ENCODE measurements around the gene CRLF2.
A peak's percentile ranks its signal among the peaks of the same experiment; 100 is the strongest.
"Not testable (repeated sequence)": the region's sequence is repeated elsewhere in the genome, so short reads cannot be mapped to it uniquely, and the experiment has no call there.

Gene CRLF2

GRCh38 chrX:1178580-1179057 is 33.8 kb downstream of the CRLF2 start:
- Histone ChIP-seq H3K36me3 (ENCODE audit: control insufficient read depth, insufficient read depth, low read length, severe bottlenecking) (no peaks in the 10 kb centered on the region), H3K4me1 (ENCODE audit: control insufficient read depth, insufficient read depth, low read length) (peaks cover 5% of the 10 kb centered on the region), H3K9ac (ENCODE audit: low read length) (no peak overlapping the region), H3K27me3 (replicated peaks; ENCODE audit: control insufficient read depth, insufficient read depth, low read length) (no peaks in the 10 kb centered on the region), H3K4me3 (ENCODE audit: low read length) (peak overlapping the region; percentile 40), H3K9me3 (ENCODE audit: control insufficient read depth, low read length) (no peaks in the 10 kb centered on the region)
- peak; percentile 24 for DNase-seq (ENCODE audit: low read depth)

- H3K9me3 ChIP-seq (ENCODE audit: control insufficient read depth, low read length); H3K27me3 ChIP-seq (replicated peaks; ENCODE audit: control insufficient read depth, insufficient read depth, low read length); DNase-seq (ENCODE audit: low read depth); H3K9ac ChIP-seq (ENCODE audit: low read length); H3K4me3 ChIP-seq (ENCODE audit: low read length); H3K4me1 ChIP-seq (ENCODE audit: control insufficient read depth, insufficient read depth, low read length); H3K36me3 ChIP-seq (ENCODE audit: control insufficient read depth, insufficient read depth, low read length, severe bottlenecking): not testable (repeated sequence)
These were observed 35.7 kb downstream of the CRLF2 start for GRCh38 chrX:1176531-1177320.

- not testable (repeated sequence) for H3K4me1 ChIP-seq (ENCODE audit: control insufficient read depth, insufficient read depth, low read length); DNase-seq (ENCODE audit: low read depth); H3K4me3 ChIP-seq (ENCODE audit: low read length); H3K9me3 ChIP-seq (ENCODE audit: control insufficient read depth, low read length); H3K36me3 ChIP-seq (ENCODE audit: control insufficient read depth, insufficient read depth, low read length, severe bottlenecking); H3K27me3 ChIP-seq (replicated peaks; ENCODE audit: control insufficient read depth, insufficient read depth, low read length); H3K9ac ChIP-seq (ENCODE audit: low read length)
These were observed 37.6 kb downstream of the CRLF2 start for GRCh38 chrX:1174609-1175545.

- H3K9ac ChIP-seq (ENCODE audit: low read length); H3K27me3 ChIP-seq (replicated peaks; ENCODE audit: control insufficient read depth, insufficient read depth, low read length); DNase-seq (ENCODE audit: low read depth); H3K4me3 ChIP-seq (ENCODE audit: low read length); H3K4me1 ChIP-seq (ENCODE audit: control insufficient read depth, insufficient read depth, low read length); H3K9me3 ChIP-seq (ENCODE audit: control insufficient read depth, low read length); H3K36me3 ChIP-seq (ENCODE audit: control insufficient read depth, insufficient read depth, low read length, severe bottlenecking): not testable (repeated sequence)
These were observed 39.0 kb downstream of the CRLF2 start for GRCh38 chrX:1173435-1173834.

GRCh38 chrX:1172496-1172895 is 40.0 kb downstream of the CRLF2 start:
- Histone ChIP-seq H3K9me3 (ENCODE audit: control insufficient read depth, low read length) (no peaks in the 10 kb centered on the region), H3K9ac (ENCODE audit: low read length) (no peak overlapping the region), H3K4me3 (ENCODE audit: low read length) (no peak overlapping the region), H3K4me1 (ENCODE audit: control insufficient read depth, insufficient read depth, low read length) (no peaks in the 10 kb centered on the region), H3K27me3 (replicated peaks; ENCODE audit: control insufficient read depth, insufficient read depth, low read length) (no peaks in the 10 kb centered on the region), H3K36me3 (ENCODE audit: control insufficient read depth, insufficient read depth, low read length, severe bottlenecking) (no peaks in the 10 kb centered on the region)
- DNase-seq (ENCODE audit: low read depth) = no peak

- not testable (repeated sequence) for H3K4me3 ChIP-seq (ENCODE audit: low read length); DNase-seq (ENCODE audit: low read depth); H3K9ac ChIP-seq (ENCODE audit: low read length); H3K4me1 ChIP-seq (ENCODE audit: control insufficient read depth, insufficient read depth, low read length); H3K27me3 ChIP-seq (replicated peaks; ENCODE audit: control insufficient read depth, insufficient read depth, low read length); H3K36me3 ChIP-seq (ENCODE audit: control insufficient read depth, insufficient read depth, low read length, severe bottlenecking); H3K9me3 ChIP-seq (ENCODE audit: control insufficient read depth, low read length)
These were observed 40.5 kb downstream of the CRLF2 start for GRCh38 chrX:1171915-1172314.

- Histone ChIP-seq H3K4me1 (ENCODE audit: control insufficient read depth, insufficient read depth, low read length) (peaks cover 4% of the 10 kb centered on the region), H3K4me3 (ENCODE audit: low read length) (no peak overlapping the region)
These were observed 42.2 kb downstream of the CRLF2 start for GRCh38 chrX:1170243-1170642.

GRCh38 chrX:1169189-1169588 is 43.3 kb downstream of the CRLF2 start:
- Histone ChIP-seq H3K9me3 (ENCODE audit: control insufficient read depth, low read length) (no peaks in the 10 kb centered on the region), H3K4me3 (ENCODE audit: low read length) (no peak overlapping the region), H3K9ac (ENCODE audit: low read length) (no peak overlapping the region), H3K27me3 (replicated peaks; ENCODE audit: control insufficient read depth, insufficient read depth, low read length) (no peaks in the 10 kb centered on the region), H3K36me3 (ENCODE audit: control insufficient read depth, insufficient read depth, low read length, severe bottlenecking) (no peaks in the 10 kb centered on the region), H3K4me1 (ENCODE audit: control insufficient read depth, insufficient read depth, low read length) (peaks cover 4% of the 10 kb centered on the region)
- no peak for DNase-seq (ENCODE audit: low read depth)

More at GRCh38 chrX:1170243-1170642, 42.2 kb downstream of the CRLF2 start:
- DNase-seq (ENCODE audit: low read depth) = no peak
- Histone ChIP-seq H3K9me3 (ENCODE audit: control insufficient read depth, low read length) (no peaks in the 10 kb centered on the region), H3K9ac (ENCODE audit: low read length) (no peak overlapping the region), H3K36me3 (ENCODE audit: control insufficient read depth, insufficient read depth, low read length, severe bottlenecking) (no peaks in the 10 kb centered on the region), H3K27me3 (replicated peaks; ENCODE audit: control insufficient read depth, insufficient read depth, low read length) (no peaks in the 10 kb centered on the region)

GRCh38 chrX:1167918-1168481 is 44.4 kb downstream of the CRLF2 start:
- H3K4me3 ChIP-seq (ENCODE audit: low read length) = no peak overlapping the region
- no peak for DNase-seq (ENCODE audit: low read depth)
- H3K27me3 ChIP-seq (replicated peaks; ENCODE audit: control insufficient read depth, insufficient read depth, low read length) = no peaks in the 10 kb centered on the region
- H3K4me1 ChIP-seq (ENCODE audit: control insufficient read depth, insufficient read depth, low read length) = peaks cover 4% of the 10 kb centered on the region
- H3K9ac ChIP-seq (ENCODE audit: low read length) = no peak overlapping the region
- H3K36me3 ChIP-seq (ENCODE audit: control insufficient read depth, insufficient read depth, low read length, severe bottlenecking) = no peaks in the 10 kb centered on the region
- H3K9me3 ChIP-seq (ENCODE audit: control insufficient read depth, low read length) = no peaks in the 10 kb centered on the region

GRCh38 chrX:1167466-1167865 is 45.0 kb downstream of the CRLF2 start:
- no peak overlapping the region for H3K4me3 ChIP-seq (ENCODE audit: low read length)
- no peaks in the 10 kb centered on the region for H3K9me3 ChIP-seq (ENCODE audit: control insufficient read depth, low read length)
- no peak for DNase-seq (ENCODE audit: low read depth)
- no peak overlapping the region for H3K9ac ChIP-seq (ENCODE audit: low read length)
- no peaks in the 10 kb centered on the region for H3K36me3 ChIP-seq (ENCODE audit: control insufficient read depth, insufficient read depth, low read length, severe bottlenecking)
- no peaks in the 10 kb centered on the region for H3K27me3 ChIP-seq (replicated peaks; ENCODE audit: control insufficient read depth, insufficient read depth, low read length)
- peaks cover 4% of the 10 kb centered on the region for H3K4me1 ChIP-seq (ENCODE audit: control insufficient read depth, insufficient read depth, low read length)

- DNase-seq (ENCODE audit: low read depth) = peak; percentile 24
- Histone ChIP-seq H3K9me3 (ENCODE audit: control insufficient read depth, low read length) (no peaks in the 10 kb centered on the region), H3K4me3 (ENCODE audit: low read length) (no peak overlapping the region), H3K27me3 (replicated peaks; ENCODE audit: control insufficient read depth, insufficient read depth, low read length) (no peaks in the 10 kb centered on the region), H3K4me1 (ENCODE audit: control insufficient read depth, insufficient read depth, low read length) (peaks cover 4% of the 10 kb centered on the region), H3K9ac (ENCODE audit: low read length) (no peak overlapping the region), H3K36me3 (ENCODE audit: control insufficient read depth, insufficient read depth, low read length, severe bottlenecking) (no peaks in the 10 kb centered on the region)
These were observed 46.8 kb downstream of the CRLF2 start for GRCh38 chrX:1165535-1166196.
